Measurements from ENCODE around the gene CCL8.
A peak's percentile ranks its signal among the peaks of the same experiment; 100 is the strongest.
"Not testable (repeated sequence)": the region's sequence is repeated elsewhere in the genome, so short reads cannot be mapped to it uniquely, and the experiment has no call there.

Gene CCL8

GRCh38 chr17:34313164-34313563, 6.1 kb upstream of the CCL8 start:
- Histone ChIP-seq H3K4me2 (ENCODE audit: insufficient read depth, low read length) (no peak overlapping the region), H3K36me3 (ENCODE audit: insufficient read depth, low read length) (no peaks in the 10 kb centered on the region), H3K27ac (ENCODE audit: low read length) (no peak overlapping the region), H4K20me1 (ENCODE audit: insufficient read depth, low read length) (no peaks in the 10 kb centered on the region), H3K9me3 (ENCODE audit: insufficient read depth, low read length, severe bottlenecking) (no peaks in the 10 kb centered on the region), H3K79me2 (ENCODE audit: insufficient read depth, low read length) (no peaks in the 10 kb centered on the region), H3K9ac (ENCODE audit: low read depth, low read length) (no peak overlapping the region), H2AFZ (ENCODE audit: low read depth, low read length) (no peak overlapping the region), H3K4me1 (ENCODE audit: insufficient read depth, low read length) (no peaks in the 10 kb centered on the region), H3K4me3 (ENCODE audit: low read depth in 1 of 2, low read length in 2 of 2) (no peak overlapping the region), H3K27me3 (ENCODE audit: insufficient read depth, low read length, poor library complexity) (peaks cover 13% of the 10 kb centered on the region)
- no peak for ATAC-seq (ENCODE audit: insufficient read depth, low read depth)
- TF ChIP-seq EZH2 (IDR thresholded peaks at IDR 0.05; ENCODE audit: borderline replicate concordance, low read depth, low read length, severe bottlenecking): no peak
- TF ChIP-seq CTCF (IDR thresholded peaks at IDR 0.05; ENCODE audit: borderline replicate concordance, extremely low read depth, low read length, poor library complexity, severe bottlenecking): no peak
- DNase-seq: no peak

DNA sequence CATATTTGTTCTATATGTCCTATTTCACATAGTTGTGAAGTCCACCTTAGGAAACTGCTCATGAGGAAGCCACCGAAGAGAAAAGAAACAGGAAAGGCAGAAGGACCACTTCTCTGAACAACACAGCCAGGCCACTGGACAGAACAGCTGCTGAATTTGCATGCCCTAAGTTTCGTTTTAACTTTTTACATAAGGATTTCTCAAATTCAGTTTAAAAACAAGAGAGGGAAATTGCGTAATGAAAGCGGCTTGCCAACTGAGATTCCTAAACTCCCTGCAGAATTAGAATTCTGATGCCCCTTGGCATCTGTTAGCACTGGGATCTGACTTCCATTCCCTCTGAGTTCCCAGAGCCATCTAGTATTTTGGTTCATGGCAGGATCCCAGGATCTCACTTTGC, 5.0 kb upstream of the CCL8 start:
- Histone ChIP-seq H3K27me3 (ENCODE audit: insufficient read depth, low read length, poor library complexity) (peaks cover 13% of the 10 kb centered on the region), H3K27ac (ENCODE audit: low read length) (no peak overlapping the region), H2AFZ (ENCODE audit: low read depth, low read length) (no peak overlapping the region), H3K36me3 (ENCODE audit: insufficient read depth, low read length) (no peaks in the 10 kb centered on the region), H3K9me3 (ENCODE audit: insufficient read depth, low read length, severe bottlenecking) (no peaks in the 10 kb centered on the region), H3K9ac (ENCODE audit: low read depth, low read length) (no peak overlapping the region), H4K20me1 (ENCODE audit: insufficient read depth, low read length) (no peaks in the 10 kb centered on the region), H3K4me1 (ENCODE audit: insufficient read depth, low read length) (no peaks in the 10 kb centered on the region), H3K4me2 (ENCODE audit: insufficient read depth, low read length) (no peak overlapping the region), H3K79me2 (ENCODE audit: insufficient read depth, low read length) (no peaks in the 10 kb centered on the region), H3K4me3 (ENCODE audit: low read depth in 1 of 2, low read length in 2 of 2) (no peak overlapping the region)
- DNase-seq (no peak), ATAC-seq (ENCODE audit: insufficient read depth, low read depth) (no peak)
- TF ChIP-seq EZH2 (IDR thresholded peaks at IDR 0.05; ENCODE audit: borderline replicate concordance, low read depth, low read length, severe bottlenecking) (no peak), CTCF (IDR thresholded peaks at IDR 0.05; ENCODE audit: borderline replicate concordance, extremely low read depth, low read length, poor library complexity, severe bottlenecking) (no peak)

DNA sequence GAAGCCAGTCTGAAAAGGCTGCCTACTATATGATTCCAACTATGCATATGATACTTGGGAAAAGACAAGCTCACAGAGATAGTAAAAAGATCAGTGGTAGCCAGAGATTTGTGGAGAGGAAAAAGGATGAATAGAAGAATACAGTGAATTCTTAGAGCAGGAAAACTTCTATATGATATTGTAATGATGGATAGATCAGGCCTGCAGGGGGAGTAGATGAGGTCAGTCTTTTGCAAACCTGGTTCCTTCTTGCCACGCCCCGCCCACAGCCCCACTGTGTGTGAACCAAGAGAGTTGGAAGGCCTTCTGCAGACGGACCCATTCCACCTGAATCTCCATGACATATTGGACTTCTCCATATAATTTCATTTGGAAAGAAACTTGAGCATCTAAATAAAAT, 761 bp upstream of the CCL8 start:
- Histone ChIP-seq H3K27ac (ENCODE audit: low read length) (no peak overlapping the region), H2AFZ (ENCODE audit: low read depth, low read length) (no peak overlapping the region), H3K4me1 (ENCODE audit: insufficient read depth, low read length) (no peaks in the 10 kb centered on the region), H3K4me2 (ENCODE audit: insufficient read depth, low read length) (no peak overlapping the region), H3K79me2 (ENCODE audit: insufficient read depth, low read length) (no peaks in the 10 kb centered on the region), H3K4me3 (ENCODE audit: low read depth in 1 of 2, low read length in 2 of 2) (no peak overlapping the region), H3K9ac (ENCODE audit: low read depth, low read length) (no peak overlapping the region), H4K20me1 (ENCODE audit: insufficient read depth, low read length) (no peaks in the 10 kb centered on the region), H3K9me3 (ENCODE audit: insufficient read depth, low read length, severe bottlenecking) (no peaks in the 10 kb centered on the region), H3K27me3 (ENCODE audit: insufficient read depth, low read length, poor library complexity) (peaks cover 12% of the 10 kb centered on the region), H3K36me3 (ENCODE audit: insufficient read depth, low read length) (no peaks in the 10 kb centered on the region)
- ATAC-seq (ENCODE audit: insufficient read depth, low read depth) (no peak), DNase-seq (peak; percentile 25)
- no peak for TF ChIP-seq EZH2 (IDR thresholded peaks at IDR 0.05; ENCODE audit: borderline replicate concordance, low read depth, low read length, severe bottlenecking)
- no peak for TF ChIP-seq CTCF (IDR thresholded peaks at IDR 0.05; ENCODE audit: borderline replicate concordance, extremely low read depth, low read length, poor library complexity, severe bottlenecking)

- Histone ChIP-seq H3K4me1 (ENCODE audit: insufficient read depth, low read length) (no peaks in the 10 kb centered on the region), H3K4me3 (ENCODE audit: low read depth in 1 of 2, low read length in 2 of 2) (no peak overlapping the region), H3K79me2 (ENCODE audit: insufficient read depth, low read length) (no peaks in the 10 kb centered on the region), H3K27me3 (ENCODE audit: insufficient read depth, low read length, poor library complexity) (peaks cover 4% of the 10 kb centered on the region), H4K20me1 (ENCODE audit: insufficient read depth, low read length) (no peaks in the 10 kb centered on the region), H2AFZ (ENCODE audit: low read depth, low read length) (no peak overlapping the region), H3K4me2 (ENCODE audit: insufficient read depth, low read length) (no peak overlapping the region), H3K9ac (ENCODE audit: low read depth, low read length) (no peak overlapping the region), H3K36me3 (ENCODE audit: insufficient read depth, low read length) (no peaks in the 10 kb centered on the region), H3K9me3 (ENCODE audit: insufficient read depth, low read length, severe bottlenecking) (no peaks in the 10 kb centered on the region), H3K27ac (ENCODE audit: low read length) (no peak overlapping the region)
- ATAC-seq (ENCODE audit: insufficient read depth, low read depth) (no peak), DNase-seq (no peak)
- no peak for TF ChIP-seq EZH2 (IDR thresholded peaks at IDR 0.05; ENCODE audit: borderline replicate concordance, low read depth, low read length, severe bottlenecking)
- TF ChIP-seq CTCF (IDR thresholded peaks at IDR 0.05; ENCODE audit: borderline replicate concordance, extremely low read depth, low read length, poor library complexity, severe bottlenecking): no peak
Measured at GRCh38 chr17:34321964-34322363, 2.7 kb downstream of the CCL8 start.

DNA sequence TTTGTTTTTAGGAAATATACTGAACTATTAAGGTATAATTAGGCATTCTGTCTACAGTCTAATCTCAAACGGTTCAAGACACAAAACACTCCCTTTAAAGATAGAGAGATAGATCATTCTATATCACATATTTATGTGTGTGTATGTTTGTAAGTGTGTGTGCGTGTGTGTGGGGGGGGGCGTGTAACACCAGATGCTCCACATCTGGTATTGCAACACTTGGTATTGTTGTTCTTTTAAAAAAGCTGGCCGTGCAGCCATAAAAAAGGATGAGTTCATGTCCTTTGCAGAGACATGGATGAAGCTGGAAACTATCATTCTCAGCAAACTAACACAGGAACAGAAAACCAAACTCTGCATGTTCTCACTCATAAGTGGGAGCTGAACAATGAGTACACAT, 8.3 kb downstream of the CCL8 start:
- not testable (repeated sequence) for H3K27ac ChIP-seq (ENCODE audit: low read length); H3K4me3 ChIP-seq (ENCODE audit: low read depth in 1 of 2, low read length in 2 of 2); H2AFZ ChIP-seq (ENCODE audit: low read depth, low read length); H3K9me3 ChIP-seq (ENCODE audit: insufficient read depth, low read length, severe bottlenecking); DNase-seq; H4K20me1 ChIP-seq (ENCODE audit: insufficient read depth, low read length); H3K9ac ChIP-seq (ENCODE audit: low read depth, low read length); H3K4me1 ChIP-seq (ENCODE audit: insufficient read depth, low read length); H3K27me3 ChIP-seq (ENCODE audit: insufficient read depth, low read length, poor library complexity); H3K79me2 ChIP-seq (ENCODE audit: insufficient read depth, low read length); H3K4me2 ChIP-seq (ENCODE audit: insufficient read depth, low read length); ATAC-seq (ENCODE audit: insufficient read depth, low read depth); H3K36me3 ChIP-seq (ENCODE audit: insufficient read depth, low read length)

Measured in DND-41 (cell line).